DND-41 (cell line): ENCODE results near the gene COL8A2.

Experiments
- EZH2 ChIP-seq: IDR thresholded peaks from 3 replicates; pipeline ENCODE4 v1.6.1; 2012; ENCODE audit warnings: borderline replicate concordance, low read depth, mild to moderate bottlenecking, moderate library complexity, low read length, inconsistent platforms; ENCODE audit not compliant: severe bottlenecking
- TF ChIP-seq, protein P1 (sequence below): IDR thresholded peaks from 2 replicates; pipeline ENCODE4 v1.5.1; 2012; ENCODE audit warnings: borderline replicate concordance, low read length, moderate library complexity, mild to moderate bottlenecking; ENCODE audit not compliant: poor library complexity, severe bottlenecking; ENCODE audit errors: extremely low read depth

DNA sequence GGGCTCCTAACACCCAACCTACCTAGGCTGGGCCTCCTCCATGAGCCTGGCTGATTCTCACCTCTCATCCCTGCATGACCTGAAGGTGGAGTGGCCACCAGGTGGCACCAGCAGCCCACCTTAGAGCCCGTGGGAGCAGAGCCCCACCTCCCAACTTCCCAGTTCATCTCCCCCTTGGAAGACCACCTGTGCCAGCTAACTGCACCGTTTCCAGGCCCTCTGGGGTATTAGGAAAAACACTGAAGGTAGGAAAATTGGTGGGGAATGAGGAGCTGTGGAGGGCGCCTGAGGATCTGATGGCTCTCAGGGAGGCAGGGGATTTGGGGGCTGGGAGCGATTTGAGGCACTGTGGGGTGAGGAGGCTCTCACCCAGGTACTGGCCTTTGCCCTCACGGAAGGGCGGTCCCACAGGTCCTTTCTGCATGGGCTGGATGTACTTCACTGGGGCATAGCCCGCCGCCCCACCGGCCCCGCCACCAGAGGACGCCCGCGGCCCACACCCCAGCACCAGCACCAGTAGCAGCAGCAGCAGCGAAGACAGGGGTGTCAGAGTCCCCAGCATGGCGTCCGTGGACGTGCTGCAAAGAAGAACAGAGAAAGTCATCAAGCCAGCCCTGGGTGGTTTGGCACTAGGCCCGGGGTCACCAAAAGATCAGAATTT is 25.2 kb downstream of the COL8A2 start:
- TF ChIP-seq EZH2: no peak
- TF ChIP-seq, protein P1, sequence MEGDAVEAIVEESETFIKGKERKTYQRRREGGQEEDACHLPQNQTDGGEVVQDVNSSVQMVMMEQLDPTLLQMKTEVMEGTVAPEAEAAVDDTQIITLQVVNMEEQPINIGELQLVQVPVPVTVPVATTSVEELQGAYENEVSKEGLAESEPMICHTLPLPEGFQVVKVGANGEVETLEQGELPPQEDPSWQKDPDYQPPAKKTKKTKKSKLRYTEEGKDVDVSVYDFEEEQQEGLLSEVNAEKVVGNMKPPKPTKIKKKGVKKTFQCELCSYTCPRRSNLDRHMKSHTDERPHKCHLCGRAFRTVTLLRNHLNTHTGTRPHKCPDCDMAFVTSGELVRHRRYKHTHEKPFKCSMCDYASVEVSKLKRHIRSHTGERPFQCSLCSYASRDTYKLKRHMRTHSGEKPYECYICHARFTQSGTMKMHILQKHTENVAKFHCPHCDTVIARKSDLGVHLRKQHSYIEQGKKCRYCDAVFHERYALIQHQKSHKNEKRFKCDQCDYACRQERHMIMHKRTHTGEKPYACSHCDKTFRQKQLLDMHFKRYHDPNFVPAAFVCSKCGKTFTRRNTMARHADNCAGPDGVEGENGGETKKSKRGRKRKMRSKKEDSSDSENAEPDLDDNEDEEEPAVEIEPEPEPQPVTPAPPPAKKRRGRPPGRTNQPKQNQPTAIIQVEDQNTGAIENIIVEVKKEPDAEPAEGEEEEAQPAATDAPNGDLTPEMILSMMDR: peak; percentile 97
